HL-60/S4 treated with phorbol 12-myristate 13-acetate at 8.2 ng/mL for 4 days and 3 days (cell line): ENCODE data around the gene INAFM2.

ENCODE experiments used
- in situ Hi-C: fragments of 300-500 bp; cut with MboI; formaldehyde crosslinking; loops from 2 replicates; pipeline ENCODE4 v1.15.0; 2022; ENCODE audit warnings: low sequenced_read_pairs

INAFM2 gene

DNA sequence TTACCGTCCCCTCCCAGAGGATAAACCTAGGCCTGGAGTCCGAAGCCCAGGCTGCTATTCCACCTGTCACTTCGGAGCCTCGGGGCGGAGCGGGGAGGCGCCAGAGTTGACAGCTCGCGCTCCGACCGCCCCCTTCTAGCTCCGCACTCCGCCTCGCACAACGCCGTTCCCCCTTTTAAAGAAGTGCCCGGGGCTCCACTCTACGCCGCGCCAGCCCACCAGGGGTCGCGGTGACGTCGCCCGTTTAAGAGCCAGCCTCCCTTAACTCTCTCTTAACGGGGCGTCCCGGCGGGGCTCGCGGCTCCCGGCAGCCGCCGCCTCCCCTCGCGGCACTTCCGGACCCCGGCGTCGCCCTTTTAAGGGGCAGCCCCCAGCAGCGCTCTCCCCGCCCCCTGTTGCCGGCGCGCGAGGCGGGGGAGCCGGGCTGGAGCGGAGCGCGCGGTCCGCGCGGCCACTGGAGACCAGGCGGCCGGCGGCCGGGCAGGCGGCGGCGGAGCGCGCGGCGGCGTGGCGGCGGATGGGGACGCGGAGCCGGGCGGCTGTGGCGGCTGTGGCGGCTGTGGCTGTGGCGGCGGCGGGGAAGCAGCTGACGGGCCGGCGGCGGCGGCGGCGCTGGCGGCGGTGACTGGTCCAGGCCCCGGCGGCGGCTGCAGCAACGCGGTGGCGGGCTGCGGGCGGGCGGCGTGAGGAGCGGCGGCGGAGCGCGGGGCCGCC is at the start of gene INAFM2:
INAFM2 (plus strand) TSS at position 454 of the 714 bp plus-strand sequence. CDS start 364 bp downstream, outside the sequence.
- in situ Hi-C loops, result no loop called here

DNA sequence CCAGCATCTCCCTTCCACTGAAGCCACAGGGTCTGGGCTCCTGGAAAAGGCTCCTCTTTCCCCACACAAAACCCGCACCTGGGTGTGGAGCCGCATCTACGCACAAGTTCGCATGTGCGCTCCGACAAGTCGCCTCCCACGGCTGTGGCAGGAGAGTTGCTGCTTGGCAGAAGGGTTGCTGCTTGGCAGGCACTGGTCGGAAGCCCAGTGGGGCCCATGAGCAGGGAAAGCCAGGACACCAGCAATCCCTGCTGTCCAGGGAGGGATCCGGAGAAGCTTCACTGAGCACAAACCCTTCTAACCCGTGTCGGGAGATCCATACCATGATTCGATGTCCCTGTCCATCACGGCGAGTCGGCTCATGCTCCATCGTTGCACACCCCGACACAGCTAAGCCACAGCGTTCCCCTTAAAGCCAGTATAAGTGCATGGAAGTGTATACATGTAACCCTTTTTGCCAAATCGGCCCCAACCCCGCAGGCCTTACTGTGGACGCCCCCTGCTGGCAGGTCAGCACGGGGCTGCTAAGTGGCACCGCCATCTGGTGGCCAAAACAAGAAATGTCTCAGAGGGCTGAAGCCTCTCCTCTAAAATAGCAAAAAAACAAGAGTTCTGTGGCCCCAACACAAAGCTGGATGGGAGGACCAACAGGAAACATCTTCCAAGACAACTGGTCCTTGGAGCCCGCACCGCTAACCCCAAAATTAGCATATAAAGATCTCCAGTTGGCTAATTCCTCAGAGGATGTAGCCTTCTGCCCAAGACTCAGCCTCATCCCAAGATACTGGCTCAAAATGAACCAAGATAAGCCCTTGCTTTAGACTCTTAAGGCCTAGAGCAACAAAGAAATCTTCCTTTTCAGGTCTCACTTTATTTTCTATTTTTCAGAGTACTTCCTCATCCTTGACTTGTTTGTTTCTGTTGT is 48.9 kb upstream of the INAFM2 start:
- in situ Hi-C loops, result no loop called here

DNA sequence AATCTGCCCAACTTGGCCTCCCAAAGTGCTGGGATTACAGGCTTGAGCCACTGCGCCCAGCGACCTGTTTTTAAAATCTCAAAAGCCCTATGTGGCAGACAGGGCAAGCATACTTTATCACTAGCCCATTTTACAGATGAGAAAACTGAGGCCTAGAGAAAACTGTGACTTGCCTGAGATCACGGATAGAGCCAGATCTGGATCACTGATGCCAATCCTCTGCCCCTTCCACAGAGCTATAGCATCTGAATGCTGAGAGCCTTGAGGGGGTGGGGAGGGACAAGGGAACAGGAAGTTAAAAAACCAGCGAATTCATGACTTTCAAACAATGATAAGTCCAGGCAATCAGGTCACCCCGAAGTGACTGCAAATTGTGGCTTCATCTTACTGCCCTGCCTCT is 48.0 kb upstream of the INAFM2 start:
- in situ Hi-C loops, result no loop called here

DNA sequence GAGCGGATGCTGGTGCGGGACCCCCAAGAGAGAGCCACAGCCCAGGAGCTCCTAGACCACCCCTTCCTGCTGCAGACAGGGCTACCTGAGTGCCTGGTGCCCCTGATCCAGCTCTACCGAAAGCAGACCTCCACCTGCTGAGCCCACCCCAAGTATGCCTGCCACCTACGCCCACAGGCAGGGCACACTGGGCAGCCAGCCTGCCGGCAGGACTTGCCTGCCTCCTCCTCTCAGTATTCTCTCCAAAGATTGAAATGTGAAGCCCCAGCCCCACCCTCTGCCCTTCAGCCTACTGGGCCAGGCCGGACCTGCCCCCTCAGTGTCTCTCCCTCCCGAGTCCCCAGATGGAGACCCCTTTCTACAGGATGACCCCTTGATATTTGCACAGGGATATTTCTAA is 47.5 kb upstream of the INAFM2 start:
- in situ Hi-C loops, result no loop called here

DNA sequence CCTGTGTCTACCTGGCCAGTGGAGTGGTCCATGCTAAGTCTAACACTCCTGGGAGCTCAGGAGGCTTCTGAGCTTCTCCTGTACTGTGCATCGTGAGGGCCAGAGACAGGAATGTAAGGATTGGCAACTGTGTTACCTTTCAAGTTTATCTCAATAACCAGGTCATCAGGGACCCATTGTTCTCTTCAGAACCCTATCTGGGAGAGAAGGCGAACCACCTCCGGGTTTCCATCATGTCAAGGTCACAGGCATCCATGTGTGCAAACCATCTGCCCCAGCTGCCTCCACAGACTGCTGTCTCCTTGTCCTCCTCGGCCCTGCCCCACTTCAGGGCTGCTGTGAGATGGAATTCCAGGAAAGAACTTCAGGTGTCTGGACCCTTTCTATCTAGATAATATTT is 46.6 kb upstream of the INAFM2 start:
- in situ Hi-C loops, result no loop called here

DNA sequence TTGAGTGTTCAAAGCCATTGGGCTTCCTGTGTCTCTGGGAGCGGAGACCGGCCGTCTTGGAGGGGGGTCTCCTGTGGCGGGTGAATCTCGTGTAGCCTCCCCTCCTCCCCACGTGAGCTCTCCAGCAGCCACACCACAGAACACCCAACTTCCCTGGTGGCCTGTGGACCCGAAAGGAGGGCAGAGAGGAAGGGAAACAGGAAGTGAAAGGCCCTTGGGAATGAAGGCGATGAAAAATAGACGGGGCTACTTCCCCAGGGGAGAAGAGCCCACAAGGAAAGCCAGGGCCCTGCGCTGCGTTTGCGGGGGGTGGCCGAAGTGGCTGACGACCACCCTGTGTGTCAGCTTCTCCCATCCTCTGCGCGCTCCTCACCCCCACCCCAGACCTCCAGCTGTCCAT is 46.0 kb upstream of the INAFM2 start:
- in situ Hi-C loops, result no loop called here

DNA sequence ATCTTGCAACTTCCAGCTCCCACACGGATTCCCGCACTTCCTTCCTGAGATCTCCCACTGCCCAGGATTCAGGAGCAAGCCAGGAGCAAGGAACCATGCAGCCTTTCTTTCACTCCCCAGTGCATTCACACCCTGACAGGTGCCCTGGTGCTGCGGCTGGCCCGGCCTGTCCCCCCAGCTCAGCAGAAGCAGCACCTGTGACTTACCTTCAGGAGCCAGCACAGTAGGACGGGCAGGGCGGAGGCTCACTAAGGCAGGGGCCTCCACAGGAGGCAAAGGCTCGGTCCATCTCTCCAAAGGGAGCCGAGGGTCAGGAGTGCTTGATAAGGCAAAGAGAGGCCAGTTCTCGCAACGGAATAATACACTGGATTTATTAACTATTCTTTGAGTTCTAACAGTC is 45.5 kb upstream of the INAFM2 start:
- in situ Hi-C loops, result no loop called here

DNA sequence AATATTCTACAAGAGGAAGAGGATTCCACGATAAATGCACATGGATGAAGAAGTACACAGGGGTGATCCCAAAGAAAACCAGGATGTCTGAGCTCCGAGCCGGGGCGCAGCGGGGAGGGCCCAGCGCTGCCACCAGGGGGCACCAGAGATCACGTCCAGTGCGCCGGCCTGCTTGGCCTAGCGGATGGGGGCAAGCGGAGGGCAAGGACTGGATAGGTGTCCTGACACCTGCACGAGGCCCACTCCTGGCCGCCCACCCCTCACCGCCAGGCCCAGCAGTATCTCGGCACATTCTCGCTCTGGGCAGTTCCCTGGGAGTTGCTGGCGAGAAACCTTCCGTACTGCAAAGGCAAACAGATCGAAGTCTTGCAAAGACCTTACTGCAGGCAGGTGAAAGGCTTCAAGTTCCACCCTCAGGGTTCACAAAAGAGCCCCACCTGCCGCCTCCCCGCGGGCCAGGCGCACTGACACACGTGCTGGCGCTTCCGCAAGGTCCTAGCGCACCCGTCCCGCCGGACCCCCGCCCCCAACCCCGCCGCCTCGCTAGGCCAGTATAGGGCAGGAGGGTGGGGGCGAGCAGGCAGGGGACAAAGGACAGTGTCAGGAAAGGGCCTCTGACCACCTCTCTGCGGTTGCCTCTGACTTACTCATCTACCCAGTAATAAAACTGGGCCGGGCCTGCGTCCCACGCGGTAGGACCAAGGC is 43.9 kb upstream of the INAFM2 start:
- in situ Hi-C loops, result no loop called here

DNA sequence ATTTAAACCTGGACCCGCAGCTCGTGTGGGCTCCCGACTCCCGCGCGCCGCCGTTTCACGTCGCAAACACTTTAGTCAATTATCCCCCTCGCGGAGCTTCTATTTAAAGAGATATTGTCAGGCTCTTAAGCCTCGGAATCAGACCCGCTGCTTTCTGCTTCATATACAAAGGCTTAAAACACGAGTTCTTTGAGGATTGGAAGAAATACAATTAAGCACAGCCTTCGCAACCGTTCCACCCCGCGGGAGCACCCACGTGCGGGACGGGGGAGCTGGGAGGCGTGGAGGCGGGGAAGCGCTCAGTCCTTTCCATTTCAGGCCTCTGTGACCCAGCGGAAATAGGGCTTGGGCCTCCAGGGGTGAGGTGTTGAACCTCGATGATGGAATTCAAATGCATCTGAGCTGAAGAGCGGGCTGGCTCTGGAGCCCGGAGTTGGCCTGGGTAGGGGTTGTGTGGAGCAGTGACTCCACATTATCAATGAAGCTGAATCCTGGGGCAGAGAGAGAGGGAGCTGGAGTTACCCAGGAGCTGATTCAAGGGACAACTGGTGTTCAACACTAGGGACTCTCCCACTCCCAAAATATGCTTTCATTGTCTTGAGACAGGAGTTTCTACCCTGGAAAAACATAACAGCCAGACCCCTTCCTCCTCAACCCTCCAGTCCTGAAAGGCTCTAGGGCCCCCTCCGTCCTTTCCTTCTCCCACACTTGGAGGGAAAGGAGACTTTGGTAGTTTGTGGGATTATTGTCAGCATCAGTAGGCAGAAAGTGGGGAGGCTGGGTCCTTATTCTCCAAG is 43.0 kb upstream of the INAFM2 start:
- in situ Hi-C loops, result no loop called here

DNA sequence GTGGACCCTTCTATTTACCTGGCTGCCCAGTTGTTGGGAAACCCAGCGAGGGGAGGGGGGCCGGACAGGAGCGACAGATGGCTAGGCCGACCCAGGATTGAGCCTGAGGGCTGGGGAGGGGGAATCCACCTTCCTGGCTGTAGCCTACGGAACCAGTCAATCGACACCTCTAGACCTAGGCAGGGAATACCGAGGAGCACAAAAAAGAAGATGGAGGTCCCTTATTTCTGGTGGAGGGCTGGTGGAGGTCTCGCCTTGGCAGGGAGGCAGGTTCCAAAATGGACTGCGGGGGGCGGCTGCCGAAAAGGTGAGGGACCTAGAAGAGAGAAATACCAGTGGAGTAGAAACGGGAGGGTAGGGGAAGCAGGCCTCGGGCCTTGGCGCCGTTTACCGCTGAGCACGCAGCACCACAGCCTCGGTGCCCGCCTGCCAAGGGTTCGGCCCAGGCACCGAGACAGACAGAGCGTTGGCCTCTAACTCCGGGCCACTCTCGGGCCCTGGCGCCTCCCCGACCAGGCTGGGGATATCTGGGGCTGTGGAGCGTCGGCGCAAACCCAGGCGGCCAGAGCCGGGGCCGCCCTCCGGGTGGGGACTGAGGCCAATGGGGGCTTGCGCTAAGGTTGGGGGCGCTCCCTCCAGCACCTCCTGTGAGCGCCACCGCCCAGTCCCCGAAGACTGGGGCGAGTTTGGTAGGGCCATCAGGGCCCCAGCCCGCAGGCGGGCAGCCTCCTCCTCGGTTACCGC is 42.3 kb upstream of the INAFM2 start:
- in situ Hi-C loops, result no loop called here

DNA sequence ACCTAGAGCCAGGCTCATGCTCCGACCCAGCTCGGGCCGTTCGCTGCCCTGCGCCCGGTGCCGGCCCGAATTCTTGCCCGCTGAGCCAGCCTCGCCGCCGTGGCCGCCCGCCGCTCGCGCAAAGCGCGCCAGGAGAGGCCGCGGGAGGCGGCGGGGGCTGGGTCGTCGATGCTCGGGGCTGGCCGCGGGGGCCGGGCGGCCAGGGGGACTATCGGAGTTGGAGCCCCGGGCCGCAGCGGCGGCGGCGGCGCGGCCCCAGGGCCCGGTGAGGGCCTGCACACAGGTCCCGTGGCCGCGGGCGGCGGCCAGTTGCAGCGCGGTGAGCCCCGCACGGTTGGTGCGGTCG is 41.7 kb upstream of the INAFM2 start:
- in situ Hi-C loops, result no loop called here

DNA sequence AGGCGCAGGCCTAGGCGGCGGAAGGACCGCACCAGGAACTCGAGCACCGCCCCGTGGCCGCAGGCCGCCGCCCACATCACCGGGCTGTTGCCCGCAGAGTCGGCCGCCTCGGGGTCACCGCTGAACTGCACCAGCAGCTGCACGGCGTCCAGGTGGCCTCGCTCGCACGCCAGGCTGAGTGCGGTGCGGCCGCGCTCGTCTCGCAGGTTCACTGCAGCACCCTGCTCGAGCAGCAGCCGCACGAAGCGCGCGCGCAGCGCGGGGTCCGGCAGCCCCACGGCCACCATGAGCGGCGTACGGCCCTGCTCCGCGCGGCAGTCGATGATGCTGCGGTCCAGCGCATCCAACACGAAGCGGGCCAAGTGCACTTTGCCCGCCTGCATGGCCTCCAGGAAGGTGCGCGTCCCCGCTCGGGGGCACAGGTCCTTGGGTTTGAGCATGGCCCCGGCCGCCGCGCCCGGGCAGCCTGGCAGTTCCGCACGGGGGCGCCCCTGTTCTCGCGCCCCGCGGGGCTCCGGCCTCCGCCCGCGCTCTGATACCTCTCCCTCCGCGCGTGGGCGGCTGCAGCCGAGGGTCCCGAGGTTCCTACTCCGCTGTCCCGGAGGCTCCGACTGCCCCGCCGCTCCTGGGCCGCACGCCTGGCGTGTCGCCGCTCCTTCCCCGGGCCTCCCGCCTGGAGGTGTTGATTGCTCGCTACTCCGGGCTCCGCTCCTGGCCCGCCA is 41.2 kb upstream of the INAFM2 start:
- in situ Hi-C loops, result no loop called here

DNA sequence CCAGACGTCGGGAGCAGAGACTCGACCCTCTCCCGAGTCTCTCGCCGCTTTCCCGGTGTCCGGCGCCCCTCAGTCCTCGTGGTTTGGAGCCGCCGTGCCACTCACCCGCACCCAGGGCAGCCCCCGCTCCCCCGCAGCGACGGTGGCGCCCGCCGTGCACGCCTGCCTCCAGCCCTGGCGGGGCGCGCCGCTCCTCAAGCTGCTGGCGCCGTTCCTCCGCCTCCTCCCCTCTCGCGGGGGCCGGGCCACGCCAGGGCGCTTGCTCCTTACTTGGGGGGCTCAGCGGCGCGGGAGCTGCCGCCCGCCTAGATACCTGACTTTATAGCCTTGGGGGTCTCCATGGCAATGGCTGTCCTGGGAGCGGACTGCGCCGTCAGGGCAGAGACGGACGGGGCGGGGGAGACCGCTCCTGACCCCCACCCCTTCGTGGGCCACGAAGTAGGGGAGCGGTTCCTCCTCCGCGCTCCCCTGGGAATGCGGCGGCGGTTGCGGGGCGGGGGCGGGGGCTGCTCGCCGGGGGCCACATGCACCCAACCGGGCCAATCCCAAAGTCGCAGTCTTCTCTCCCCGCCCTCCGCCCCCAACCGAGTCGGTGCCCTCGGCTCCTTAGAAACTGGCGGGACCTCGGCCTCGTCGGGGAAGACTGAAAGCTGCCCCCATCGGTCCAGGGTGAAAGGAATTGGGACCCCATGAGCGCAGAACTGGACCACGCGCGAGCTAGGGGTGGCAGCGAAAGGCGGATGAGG is 40.5 kb upstream of the INAFM2 start, which contains the start of gene ANKRD63:
ANKRD63 (minus strand) TSS at position 196 of the 746 bp plus-strand sequence. CDS start 478 bp downstream, outside the sequence.
- in situ Hi-C loops, result no loop called here

DNA sequence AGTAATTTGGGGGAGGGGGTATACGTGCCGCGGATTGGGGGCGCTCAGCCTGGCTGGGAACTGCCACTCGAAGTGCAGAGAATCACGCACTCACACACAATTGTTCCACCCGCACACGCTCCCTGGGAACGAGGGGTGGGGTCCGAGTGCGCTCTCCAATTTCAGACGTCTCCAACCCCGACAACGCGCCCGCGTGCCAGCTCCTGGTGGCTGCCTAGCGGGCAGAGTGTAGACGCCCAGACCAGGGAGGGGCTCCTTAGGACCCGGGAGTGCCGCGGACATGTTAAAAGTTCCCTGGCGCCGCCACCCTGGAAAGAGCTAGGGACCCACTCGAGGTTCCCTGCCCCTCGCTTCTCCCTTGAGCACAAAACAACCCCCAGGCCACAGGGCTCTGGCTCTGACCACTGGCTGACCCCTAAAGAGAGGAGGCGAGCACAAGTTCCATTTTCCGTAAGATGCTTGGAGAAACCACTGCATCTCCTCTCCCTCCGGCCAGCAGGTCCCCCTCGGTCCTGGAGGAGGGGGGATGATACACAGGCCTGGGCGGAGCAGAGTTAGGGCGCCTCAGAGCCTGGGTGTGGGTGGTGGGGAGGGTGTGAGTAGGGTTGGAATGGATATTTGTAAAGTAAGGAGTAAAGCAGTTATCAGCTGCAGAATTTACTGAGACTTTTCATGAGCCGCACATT is 39.7 kb upstream of the INAFM2 start:
- in situ Hi-C loops, result no loop called here

DNA sequence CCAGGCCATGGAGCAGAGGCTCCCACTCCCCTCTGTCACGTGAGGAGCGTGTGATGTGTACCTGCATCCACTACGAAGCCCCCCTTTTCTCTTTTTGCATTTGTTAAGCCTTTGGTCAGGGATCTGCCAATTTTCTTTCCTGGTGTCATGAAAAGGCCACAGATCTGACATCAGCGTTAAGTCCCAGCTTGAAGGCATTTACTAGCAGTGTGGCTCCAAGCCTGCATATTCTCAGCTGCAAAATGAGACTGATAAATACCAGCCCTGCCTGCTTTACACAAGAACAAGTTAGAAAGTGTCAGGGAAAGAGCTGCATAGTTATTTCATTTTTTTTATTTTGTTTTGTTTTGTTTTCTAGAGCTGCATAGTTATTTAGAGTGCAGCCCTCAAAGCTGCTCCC is 38.3 kb upstream of the INAFM2 start:
- in situ Hi-C loops, result no loop called here

DNA sequence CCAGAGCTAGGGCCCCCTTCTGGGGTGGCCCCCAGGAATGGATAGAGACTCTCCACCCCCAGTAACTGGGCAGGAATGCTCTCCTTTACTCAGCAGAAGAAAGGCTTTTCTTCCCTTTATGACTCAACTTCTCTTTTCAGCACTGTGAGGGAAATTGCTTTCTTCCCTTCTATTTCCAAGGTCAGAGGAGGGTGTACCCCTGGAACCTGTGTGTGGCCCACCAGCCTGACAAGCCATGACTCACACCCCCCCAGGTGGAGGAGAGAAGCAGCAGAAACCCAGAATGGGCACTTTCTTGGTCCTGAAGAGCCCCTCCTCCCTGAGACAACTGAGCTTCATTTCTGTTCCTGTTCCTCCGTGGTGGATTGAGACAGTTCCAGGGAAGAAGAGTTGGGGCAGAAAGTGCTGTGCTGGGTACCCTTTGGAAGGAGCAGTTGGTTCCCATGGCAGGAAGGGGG is 37.9 kb upstream of the INAFM2 start:
- in situ Hi-C loops, result no loop called here

DNA sequence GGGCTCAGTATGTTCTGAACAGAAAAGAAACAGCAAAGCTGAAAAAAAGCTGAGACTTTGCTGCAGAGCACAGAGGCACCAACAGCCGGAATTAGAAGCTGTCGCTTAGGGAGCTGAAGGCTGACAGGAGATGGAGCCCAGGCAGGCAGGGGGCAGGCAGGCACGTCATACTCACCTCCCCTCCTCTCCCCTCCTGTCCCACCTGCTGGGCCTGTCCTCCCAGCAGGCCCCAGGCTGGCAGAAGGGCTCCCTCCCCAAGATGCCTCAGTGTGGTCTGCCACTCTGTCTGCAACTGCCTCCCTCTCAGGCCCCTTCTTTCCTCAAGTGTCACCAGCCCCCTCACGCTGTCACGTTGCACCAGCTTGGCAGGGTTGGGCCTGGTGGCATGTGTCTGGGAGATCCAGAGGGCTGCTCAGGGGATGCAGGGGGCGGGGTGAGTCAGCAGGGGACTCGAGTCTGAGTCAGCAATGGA is 37.4 kb upstream of the INAFM2 start:
- in situ Hi-C loops, result no loop called here

DNA sequence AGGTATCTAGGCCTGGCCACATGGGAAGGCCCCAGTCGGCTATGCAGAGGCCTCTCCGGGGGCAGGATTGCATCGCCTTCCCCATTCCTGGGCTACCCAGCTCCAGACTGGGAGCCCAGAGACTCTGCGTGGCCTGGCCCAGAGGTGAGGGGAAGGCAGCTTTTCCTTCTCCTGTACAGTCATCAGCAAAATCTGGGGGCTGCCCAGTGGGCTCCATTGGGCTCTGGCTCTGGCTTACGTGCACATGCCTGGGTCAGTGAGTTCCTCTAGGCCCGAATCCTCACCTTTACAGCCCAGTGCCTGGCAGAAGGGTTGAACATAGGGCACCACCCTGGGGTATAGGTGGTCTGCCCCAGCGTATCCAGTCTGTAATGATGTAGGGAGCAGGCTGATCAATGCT is 36.7 kb upstream of the INAFM2 start:
- in situ Hi-C loops, result no loop called here
